Islet precursor cell (in vitro differentiated cells): Measurements from ENCODE around the gene ALKBH3.

Experiments used
- DNase-seq: peaks from one replicate; pipeline ENCODE4 v3.0.0-alpha.2; 2018

Gene ALKBH3

GRCh38 chr11:43943372-43943930 lies 62.8 kb downstream of the ALKBH3 start:
- peak; percentile 56 for DNase-seq

GRCh38 chr11:43943931-43944751 lies 63.5 kb downstream of the ALKBH3 start:
- DNase-seq, result peak; percentile 63

GRCh38 chr11:43944761-43945311 lies 64.2 kb downstream of the ALKBH3 start:
- DNase-seq, result peak; percentile 82

GRCh38 chr11:43947003-43947500 lies 66.4 kb downstream of the ALKBH3 start:
- peak; percentile 78 for DNase-seq

- DNase-seq, result peak; percentile 64
Observed at GRCh38 chr11:43947815-43948214, 67.2 kb downstream of the ALKBH3 start.

- peak; percentile 84 for DNase-seq
Observed at GRCh38 chr11:43948341-43949225, 68.0 kb downstream of the ALKBH3 start.

- peak; percentile 37 for DNase-seq
Observed at GRCh38 chr11:43950311-43950855, 69.8 kb downstream of the ALKBH3 start.

GRCh38 chr11:43951231-43951630 lies 70.6 kb downstream of the ALKBH3 start:
- DNase-seq, result peak; percentile 63

GRCh38 chr11:43952020-43952400 lies 71.4 kb downstream of the ALKBH3 start:
- peak; percentile 20 for DNase-seq

- peak; percentile 32 for DNase-seq
Observed at GRCh38 chr11:43952401-43953342, 72.0 kb downstream of the ALKBH3 start.

- DNase-seq, result no peak
Observed at GRCh38 chr11:43953521-43953920, 72.9 kb downstream of the ALKBH3 start.

GRCh38 chr11:43954241-43954640 lies 73.6 kb downstream of the ALKBH3 start:
- DNase-seq, result peak; percentile 18

- DNase-seq, result no peak
Observed at GRCh38 chr11:43955381-43956118, 74.9 kb downstream of the ALKBH3 start.

- no peak for DNase-seq
Observed at GRCh38 chr11:43957571-43957970, 76.9 kb downstream of the ALKBH3 start.

- peak; percentile 74 for DNase-seq
Observed at GRCh38 chr11:43959321-43959995, 78.8 kb downstream of the ALKBH3 start.

- peak; percentile 68 for DNase-seq
Observed at GRCh38 chr11:43962383-43963278, 82.0 kb downstream of the ALKBH3 start.

- no peak for DNase-seq
Observed at GRCh38 chr11:43963279-43963620, 82.6 kb downstream of the ALKBH3 start.

GRCh38 chr11:43967661-43968060 lies 87.0 kb downstream of the ALKBH3 start:
- DNase-seq, result no peak

- DNase-seq, result no peak
Observed at GRCh38 chr11:43968719-43969118, 88.1 kb downstream of the ALKBH3 start.
